GM12872 (cell line): ENCODE measurements around the gene LCN2.

Experiments used
- CTCF ChIP-seq: IDR thresholded peaks from 3 replicates; pipeline ENCODE4 v1.5.1; 2011; ENCODE audit warnings: low read depth, mild to moderate bottlenecking, low read length, moderate library complexity; ENCODE audit not compliant: insufficient read depth

The LCN2 gene

DNA sequence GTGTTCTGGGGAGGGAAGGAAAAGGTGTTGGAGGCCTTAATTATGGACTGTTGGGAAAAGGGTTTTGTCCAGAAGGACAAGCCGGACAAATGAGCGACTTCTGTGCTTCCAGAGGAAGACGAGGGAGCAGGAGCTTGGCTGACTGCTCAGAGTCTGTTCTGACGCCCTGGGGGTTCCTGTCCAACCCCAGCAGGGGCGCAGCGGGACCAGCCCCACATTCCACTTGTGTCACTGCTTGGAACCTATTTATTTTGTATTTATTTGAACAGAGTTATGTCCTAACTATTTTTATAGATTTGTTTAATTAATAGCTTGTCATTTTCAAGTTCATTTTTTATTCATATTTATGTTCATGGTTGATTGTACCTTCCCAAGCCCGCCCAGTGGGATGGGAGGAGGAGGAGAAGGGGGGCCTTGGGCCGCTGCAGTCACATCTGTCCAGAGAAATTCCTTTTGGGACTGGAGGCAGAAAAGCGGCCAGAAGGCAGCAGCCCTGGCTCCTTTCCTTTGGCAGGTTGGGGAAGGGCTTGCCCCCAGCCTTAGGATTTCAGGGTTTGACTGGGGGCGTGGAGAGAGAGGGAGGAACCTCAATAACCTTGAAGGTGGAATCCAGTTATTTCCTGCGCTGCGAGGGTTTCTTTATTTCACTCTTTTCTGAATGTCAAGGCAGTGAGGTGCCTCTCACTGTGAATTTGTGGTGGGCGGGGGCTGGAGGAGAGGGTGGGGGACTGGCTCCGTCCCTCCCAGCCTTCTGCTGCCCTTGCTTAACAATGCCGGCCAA lies 40.8 kb upstream of the LCN2 start:
- no peak for TF ChIP-seq CTCF

GRCh38 chr9:128109050-128109709 lies 40.1 kb upstream of the LCN2 start:
- no peak for TF ChIP-seq CTCF

DNA sequence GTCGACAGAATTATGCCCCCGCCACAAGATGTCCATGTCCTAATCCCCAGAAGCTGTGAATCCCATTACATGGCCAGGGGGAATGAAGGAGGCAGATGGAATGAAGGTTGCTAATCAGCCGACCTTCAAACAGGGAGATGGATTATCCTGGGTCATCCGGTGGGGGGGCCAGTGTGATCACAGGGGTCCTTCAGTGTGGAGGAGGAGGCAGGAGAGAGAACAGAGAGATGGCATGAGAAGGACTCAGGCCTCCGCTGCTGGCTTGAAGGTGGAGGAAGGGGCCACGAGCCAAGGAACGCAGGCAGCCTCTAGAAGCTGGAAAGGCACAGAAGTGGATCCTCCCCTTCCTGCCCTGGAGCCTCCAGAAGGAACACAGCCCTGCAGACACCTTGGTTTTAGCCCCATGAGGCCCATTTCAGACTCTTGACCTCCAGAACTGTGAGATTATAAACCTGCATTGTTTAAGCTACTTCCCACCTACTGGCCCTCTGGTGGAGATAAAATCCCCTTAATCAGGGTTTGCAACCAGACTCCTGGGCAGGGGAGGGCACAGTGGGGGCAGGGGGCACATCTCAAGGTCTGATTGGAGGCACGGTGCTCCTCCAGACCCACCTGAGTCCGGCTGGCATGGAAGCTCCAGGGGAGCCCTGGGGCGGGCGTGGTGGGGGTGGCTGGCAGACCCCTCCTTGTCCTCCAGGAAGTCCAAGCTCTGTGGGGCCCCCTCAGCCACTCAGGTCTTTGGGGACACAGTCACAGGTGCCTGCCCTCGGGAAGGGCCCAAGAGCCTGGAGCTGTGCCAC lies 35.5 kb upstream of the LCN2 start:
- no peak for TF ChIP-seq CTCF

DNA sequence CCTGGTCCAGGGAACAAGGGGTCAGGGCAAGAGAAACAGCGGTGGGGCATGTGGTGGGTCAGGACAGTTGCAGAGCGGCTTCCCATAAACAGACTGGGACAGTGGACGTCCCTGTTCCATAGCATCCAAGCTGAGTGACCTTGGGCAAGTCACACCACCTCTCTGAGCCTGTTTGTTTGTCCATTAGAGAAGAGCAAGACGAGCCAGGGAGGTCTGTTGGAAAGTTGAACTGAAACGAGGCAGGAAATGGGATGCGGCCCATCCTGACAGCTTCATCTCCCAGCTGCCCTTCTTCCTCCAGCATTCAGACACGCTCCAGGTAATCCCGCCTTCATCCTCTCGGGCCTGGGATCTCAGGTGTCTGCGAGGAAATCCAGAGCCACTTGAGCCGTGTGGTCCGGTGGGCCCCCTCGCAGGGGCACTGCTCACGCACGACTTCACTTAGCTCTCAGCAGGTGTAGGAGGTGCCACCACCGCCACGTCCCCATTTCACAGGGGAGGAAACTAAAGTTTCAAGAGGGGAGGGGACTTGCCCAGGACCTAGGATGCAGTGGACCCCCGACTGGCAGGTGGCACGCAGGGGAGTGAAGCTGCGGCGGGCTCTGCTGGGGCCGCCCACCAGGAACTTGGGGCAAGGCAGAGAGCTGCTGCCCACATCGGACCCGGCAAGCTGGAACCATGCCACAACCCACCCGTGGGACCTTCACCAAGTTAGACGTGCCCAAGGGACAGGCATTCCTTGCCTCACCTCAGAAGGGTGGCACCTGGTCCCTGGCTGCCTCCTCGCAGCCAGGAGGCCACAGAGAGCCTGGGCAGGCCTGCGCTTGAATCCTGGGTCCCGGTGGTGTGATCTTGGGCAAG lies 34.7 kb upstream of the LCN2 start:
- no peak for TF ChIP-seq CTCF

GRCh38 chr9:128115187-128116103 lies 33.8 kb upstream of the LCN2 start:
- TF ChIP-seq CTCF = no peak
